ENCODE measurements around the gene CASKIN2. TPM values are rescaled to one million over a fixed set of nuclear protein-coding genes. Genes with fewer than 3 reads are reported as not detected.
"Not testable (repeated sequence)": the region's sequence is repeated elsewhere in the genome, so short reads cannot be mapped to it uniquely, and the experiment has no call there.

The CASKIN2 gene
- total RNA-seq, 1 experiment from 2014 or later: 25.4 TPM

DNA sequence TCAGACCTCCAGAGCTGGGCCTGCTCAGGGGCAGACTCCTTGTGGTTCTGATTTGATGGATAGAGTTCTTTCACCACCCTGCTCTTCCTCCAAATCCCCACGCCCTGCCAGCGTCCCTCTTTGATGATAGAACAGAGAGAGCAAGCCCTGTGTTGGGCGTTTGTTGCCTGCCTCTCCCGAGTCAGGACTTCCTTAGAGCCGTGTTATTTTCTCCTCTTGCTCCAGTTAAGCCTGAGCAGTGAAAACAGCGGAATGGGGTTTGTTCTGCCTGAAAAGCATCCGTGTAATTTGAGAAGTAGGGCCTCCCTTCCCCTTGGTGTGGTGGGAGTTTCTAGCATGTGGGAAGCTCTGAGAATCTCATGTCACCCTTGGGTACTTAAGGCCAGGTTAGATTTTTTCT lies 36.8 kb downstream of the CASKIN2 start:
- H3K4me2 ChIP-seq: no peak overlapping the region
- TF ChIP-seq EZH2 (IDR thresholded peaks at IDR 0.05; ENCODE audit: low read depth): no peak
- TF ChIP-seq, protein P1, sequence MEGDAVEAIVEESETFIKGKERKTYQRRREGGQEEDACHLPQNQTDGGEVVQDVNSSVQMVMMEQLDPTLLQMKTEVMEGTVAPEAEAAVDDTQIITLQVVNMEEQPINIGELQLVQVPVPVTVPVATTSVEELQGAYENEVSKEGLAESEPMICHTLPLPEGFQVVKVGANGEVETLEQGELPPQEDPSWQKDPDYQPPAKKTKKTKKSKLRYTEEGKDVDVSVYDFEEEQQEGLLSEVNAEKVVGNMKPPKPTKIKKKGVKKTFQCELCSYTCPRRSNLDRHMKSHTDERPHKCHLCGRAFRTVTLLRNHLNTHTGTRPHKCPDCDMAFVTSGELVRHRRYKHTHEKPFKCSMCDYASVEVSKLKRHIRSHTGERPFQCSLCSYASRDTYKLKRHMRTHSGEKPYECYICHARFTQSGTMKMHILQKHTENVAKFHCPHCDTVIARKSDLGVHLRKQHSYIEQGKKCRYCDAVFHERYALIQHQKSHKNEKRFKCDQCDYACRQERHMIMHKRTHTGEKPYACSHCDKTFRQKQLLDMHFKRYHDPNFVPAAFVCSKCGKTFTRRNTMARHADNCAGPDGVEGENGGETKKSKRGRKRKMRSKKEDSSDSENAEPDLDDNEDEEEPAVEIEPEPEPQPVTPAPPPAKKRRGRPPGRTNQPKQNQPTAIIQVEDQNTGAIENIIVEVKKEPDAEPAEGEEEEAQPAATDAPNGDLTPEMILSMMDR (conservative IDR thresholded peaks at IDR 0.05): no peak
- H4K20me1 ChIP-seq (ENCODE audit: insufficient read depth): peaks cover 6% of the 10 kb centered on the region
- H3K9me2 ChIP-seq (ENCODE audit: insufficient read depth): no peaks in the 10 kb centered on the region
- H3K27me3 ChIP-seq (ENCODE audit: insufficient read depth, low read depth): no peaks in the 10 kb centered on the region
- no TSS peak for BruUV-seq (replicated peaks)
- intact Hi-C loops (cut with micrococcal nuclease; ENCODE audit: unreplicated experiment): no loop called here
- no peaks in the 10 kb centered on the region for H3F3A ChIP-seq (ENCODE audit: insufficient read depth, low read depth)
- no peak overlapping the region for H2AFZ ChIP-seq
- no peaks in the 10 kb centered on the region for H3K79me2 ChIP-seq (ENCODE audit: low read depth)
- no peak overlapping the region for H3K27ac ChIP-seq
- H3K9me3 ChIP-seq (ENCODE audit: insufficient read depth, low read depth): no peaks in the 10 kb centered on the region
- CTCF ChIA-PET: interaction anchor here (0.6 kb wide), 1 partner anchor 200 kb away, joined by 3 read pairs; no protein-coding TSS in a partner anchor
- H3K36me3 ChIP-seq (ENCODE audit: low read depth): no peaks in the 10 kb centered on the region
- H3K4me3 ChIP-seq: no peak overlapping the region
- H3K4me1 ChIP-seq (replicated peaks; ENCODE audit: insufficient read depth): no peaks in the 10 kb centered on the region
- POLR2A ChIA-PET (ENCODE audit: unreplicated experiment): no interaction called here
- no peak for DNase-seq

DNA sequence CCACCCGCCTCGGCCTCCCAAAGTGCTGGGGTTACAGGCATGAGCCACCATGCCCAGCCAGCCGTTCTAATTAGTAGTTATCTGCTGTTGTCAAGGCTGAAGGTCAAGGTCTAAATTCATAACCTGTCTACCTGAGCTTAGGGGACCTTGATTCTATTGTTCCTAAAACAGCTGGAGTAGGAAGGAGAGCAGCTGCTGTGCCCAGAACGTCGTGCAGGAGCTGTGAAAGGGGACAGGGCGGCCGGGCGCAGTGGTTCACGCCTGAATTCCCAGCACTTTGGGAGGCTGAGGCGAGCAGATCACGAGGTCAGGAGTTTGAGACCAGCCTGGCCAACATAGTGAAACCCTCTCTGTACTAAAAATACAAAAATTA lies 37.9 kb downstream of the CASKIN2 start:
- H3K27ac ChIP-seq; DNase-seq; H3K79me2 ChIP-seq (ENCODE audit: low read depth); H3K4me1 ChIP-seq (replicated peaks; ENCODE audit: insufficient read depth); BruUV-seq (replicated peaks); H3K9me3 ChIP-seq (ENCODE audit: insufficient read depth, low read depth); H3K4me2 ChIP-seq; intact Hi-C loops (cut with micrococcal nuclease; ENCODE audit: unreplicated experiment); H4K20me1 ChIP-seq (ENCODE audit: insufficient read depth); H2AFZ ChIP-seq; H3K4me3 ChIP-seq; H3K9me2 ChIP-seq (ENCODE audit: insufficient read depth); H3K36me3 ChIP-seq (ENCODE audit: low read depth); H3F3A ChIP-seq (ENCODE audit: insufficient read depth, low read depth); CTCF ChIA-PET; H3K27me3 ChIP-seq (ENCODE audit: insufficient read depth, low read depth): not testable (repeated sequence)
- POLR2A ChIA-PET (ENCODE audit: unreplicated experiment): interaction anchor here (0.6 kb wide), 1 partner anchor 21 kb away, joined by 4 read pairs; the partner anchor contains the start of gene TMEM94

DNA sequence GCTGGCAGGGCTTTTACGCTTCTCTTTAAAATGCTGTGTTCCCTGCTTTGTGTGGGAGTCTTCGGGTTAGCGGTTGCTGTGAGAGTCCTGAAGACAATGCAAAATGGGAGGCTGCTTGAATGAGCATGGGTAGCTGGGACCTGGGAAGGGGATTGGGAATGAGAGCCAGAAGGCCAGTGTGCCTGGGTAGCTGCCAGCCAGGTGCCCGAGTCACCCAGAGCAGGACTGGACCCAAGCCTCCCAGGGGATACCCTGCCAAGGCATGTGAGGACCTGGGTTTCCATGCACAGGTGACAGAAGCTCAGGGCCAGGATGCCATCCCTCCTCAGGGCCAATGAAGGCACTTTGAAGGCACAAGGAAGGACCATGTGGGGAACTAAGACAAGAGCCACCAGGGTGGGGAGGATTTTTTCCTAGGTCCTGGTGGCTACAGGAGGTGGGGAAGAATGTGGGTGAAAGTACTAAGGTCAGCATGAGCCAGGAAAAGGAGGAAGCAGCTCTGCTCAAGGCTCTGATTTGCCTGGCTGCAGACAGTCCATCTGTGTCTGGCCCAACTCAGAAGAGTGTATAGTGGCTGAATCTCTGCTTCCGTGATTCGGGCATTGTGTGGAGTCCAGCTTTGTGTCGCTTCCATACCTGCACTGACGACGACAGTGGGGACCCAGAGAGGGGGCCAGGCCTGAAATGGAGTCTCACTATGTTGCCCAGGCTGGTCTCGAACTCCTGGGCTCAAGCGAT lies 38.4 kb downstream of the CASKIN2 start:
- ChIA-PET CTCF (no interaction called here), POLR2A (ENCODE audit: unreplicated experiment) (no interaction called here)
- no TSS peak for BruUV-seq (replicated peaks)

More for the DNA sequence above, 38.4 kb downstream of the CASKIN2 start:
- no peaks in the 10 kb centered on the region for H3K27me3 ChIP-seq (ENCODE audit: insufficient read depth, low read depth)
- intact Hi-C loops (cut with micrococcal nuclease; ENCODE audit: unreplicated experiment): no loop called here
- no peaks in the 10 kb centered on the region for H3F3A ChIP-seq (ENCODE audit: insufficient read depth, low read depth)
- H4K20me1 ChIP-seq (ENCODE audit: insufficient read depth): no peaks in the 10 kb centered on the region
- no peak overlapping the region for H2AFZ ChIP-seq
- no peak for DNase-seq
- H3K79me2 ChIP-seq (ENCODE audit: low read depth): no peaks in the 10 kb centered on the region
- no peak for TF ChIP-seq EZH2 (IDR thresholded peaks at IDR 0.05; ENCODE audit: low read depth)
- TF ChIP-seq, protein P1 (conservative IDR thresholded peaks at IDR 0.05): no peak
- H3K36me3 ChIP-seq (ENCODE audit: low read depth): peaks cover 7% of the 10 kb centered on the region
- no peak overlapping the region for H3K4me3 ChIP-seq
- H3K9me2 ChIP-seq (ENCODE audit: insufficient read depth): no peaks in the 10 kb centered on the region
- H3K4me1 ChIP-seq (replicated peaks; ENCODE audit: insufficient read depth): no peaks in the 10 kb centered on the region
- no peak overlapping the region for H3K4me2 ChIP-seq
- H3K9me3 ChIP-seq (ENCODE audit: insufficient read depth, low read depth): no peaks in the 10 kb centered on the region
- no peak overlapping the region for H3K27ac ChIP-seq
